NCI-H446 (cell line): Measurements from ENCODE around the gene TBC1D19.
"Not testable (repeated sequence)": the region's sequence is repeated elsewhere in the genome, so short reads cannot be mapped to it uniquely, and the experiment has no call there.

Experiments used
- DNase-seq, 2 experiments: peaks; one replicate each; lab custom pipeline; 2025; lab: John Stamatoyannopoulos, UW

TBC1D19 gene

GRCh38 chr4:26601204-26601603, 17.3 kb downstream of the TBC1D19 start:
- DNase-seq, result no peak

GRCh38 chr4:26607776-26608175, 23.9 kb downstream of the TBC1D19 start:
- DNase-seq, result no peak

- DNase-seq, result no peak
Measured at GRCh38 chr4:26609391-26609790, 25.5 kb downstream of the TBC1D19 start.

- no peak for DNase-seq
Measured at GRCh38 chr4:26609868-26610267, 26.0 kb downstream of the TBC1D19 start.

GRCh38 chr4:26611372-26611771, 27.5 kb downstream of the TBC1D19 start:
- DNase-seq, result no peak

GRCh38 chr4:26611885-26612284, 28.0 kb downstream of the TBC1D19 start:
- no peak for DNase-seq

GRCh38 chr4:26613237-26613636, 29.4 kb downstream of the TBC1D19 start:
- no peak for DNase-seq

GRCh38 chr4:26613735-26614134, 29.9 kb downstream of the TBC1D19 start:
- no peak for DNase-seq

- DNase-seq, result no peak
Measured at GRCh38 chr4:26619784-26620183, 35.9 kb downstream of the TBC1D19 start.

- no peak for DNase-seq
Measured at GRCh38 chr4:26621366-26621765, 37.5 kb downstream of the TBC1D19 start.

- no peak for DNase-seq
Measured at GRCh38 chr4:26622913-26623312, 39.0 kb downstream of the TBC1D19 start.

GRCh38 chr4:26626658-26627057, 42.8 kb downstream of the TBC1D19 start:
- DNase-seq, result not testable (repeated sequence)

- DNase-seq, result no peak
Measured at GRCh38 chr4:26632916-26633315, 49.0 kb downstream of the TBC1D19 start.

GRCh38 chr4:26634237-26634636, 50.4 kb downstream of the TBC1D19 start:
- DNase-seq, result no peak

GRCh38 chr4:26636458-26636857, 52.6 kb downstream of the TBC1D19 start:
- no peak for DNase-seq

GRCh38 chr4:26640639-26641038, 56.8 kb downstream of the TBC1D19 start:
- not testable (repeated sequence) for DNase-seq

- DNase-seq, result no peak
Measured at GRCh38 chr4:26647523-26648224, 63.8 kb downstream of the TBC1D19 start.

- DNase-seq, result no peak
Measured at GRCh38 chr4:26648260-26648659, 64.4 kb downstream of the TBC1D19 start.

- DNase-seq, result no peak
Measured at GRCh38 chr4:26660261-26660660, 76.4 kb downstream of the TBC1D19 start.

- DNase-seq, result no peak
Measured at GRCh38 chr4:26663888-26664287, 80.0 kb downstream of the TBC1D19 start.

GRCh38 chr4:26670903-26671537, 87.1 kb downstream of the TBC1D19 start:
- no peak for DNase-seq

GRCh38 chr4:26679040-26679695, 95.3 kb downstream of the TBC1D19 start:
- not testable (repeated sequence) for DNase-seq

- no peak for DNase-seq
Measured at GRCh38 chr4:26682436-26682835, 98.6 kb downstream of the TBC1D19 start.
